ENCODE measurements around the gene EMC1. TPM values are rescaled to one million over a fixed set of nuclear protein-coding genes. Genes with fewer than 3 reads are reported as not detected.

Gene EMC1
- total RNA-seq, 4 donors from 2014 or later: 32.8 to 54.1 (median 43.0) TPM

DNA sequence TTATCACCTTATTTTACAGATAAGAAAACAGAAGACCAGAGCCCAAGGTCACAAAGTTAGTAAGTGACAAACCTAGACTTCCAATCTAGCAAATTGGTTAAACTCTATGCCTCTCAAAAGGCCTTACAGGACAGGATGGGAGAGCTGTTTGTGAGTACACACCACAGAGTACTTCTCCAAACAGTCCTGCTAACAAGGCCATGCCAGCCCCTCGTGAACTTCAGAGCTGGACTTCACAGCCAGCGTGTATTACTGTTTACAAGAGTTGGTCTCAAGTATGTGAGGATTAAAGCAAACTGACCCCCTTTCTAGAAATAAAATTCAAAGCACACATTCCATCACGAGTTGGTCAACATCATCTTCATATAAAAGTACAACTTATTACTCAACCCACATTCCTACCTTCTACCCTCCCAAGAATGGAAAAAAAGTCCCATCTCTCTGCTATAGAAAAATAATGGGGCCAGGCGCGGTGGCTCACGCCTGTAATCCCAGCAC lies 21.4 kb downstream of the EMC1 start:
- TF ChIP-seq POLR2A (IDR thresholded peaks at IDR 0.05): no peak
- TF ChIP-seq, protein P1, sequence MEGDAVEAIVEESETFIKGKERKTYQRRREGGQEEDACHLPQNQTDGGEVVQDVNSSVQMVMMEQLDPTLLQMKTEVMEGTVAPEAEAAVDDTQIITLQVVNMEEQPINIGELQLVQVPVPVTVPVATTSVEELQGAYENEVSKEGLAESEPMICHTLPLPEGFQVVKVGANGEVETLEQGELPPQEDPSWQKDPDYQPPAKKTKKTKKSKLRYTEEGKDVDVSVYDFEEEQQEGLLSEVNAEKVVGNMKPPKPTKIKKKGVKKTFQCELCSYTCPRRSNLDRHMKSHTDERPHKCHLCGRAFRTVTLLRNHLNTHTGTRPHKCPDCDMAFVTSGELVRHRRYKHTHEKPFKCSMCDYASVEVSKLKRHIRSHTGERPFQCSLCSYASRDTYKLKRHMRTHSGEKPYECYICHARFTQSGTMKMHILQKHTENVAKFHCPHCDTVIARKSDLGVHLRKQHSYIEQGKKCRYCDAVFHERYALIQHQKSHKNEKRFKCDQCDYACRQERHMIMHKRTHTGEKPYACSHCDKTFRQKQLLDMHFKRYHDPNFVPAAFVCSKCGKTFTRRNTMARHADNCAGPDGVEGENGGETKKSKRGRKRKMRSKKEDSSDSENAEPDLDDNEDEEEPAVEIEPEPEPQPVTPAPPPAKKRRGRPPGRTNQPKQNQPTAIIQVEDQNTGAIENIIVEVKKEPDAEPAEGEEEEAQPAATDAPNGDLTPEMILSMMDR (IDR thresholded peaks at IDR 0.05): no peak

DNA sequence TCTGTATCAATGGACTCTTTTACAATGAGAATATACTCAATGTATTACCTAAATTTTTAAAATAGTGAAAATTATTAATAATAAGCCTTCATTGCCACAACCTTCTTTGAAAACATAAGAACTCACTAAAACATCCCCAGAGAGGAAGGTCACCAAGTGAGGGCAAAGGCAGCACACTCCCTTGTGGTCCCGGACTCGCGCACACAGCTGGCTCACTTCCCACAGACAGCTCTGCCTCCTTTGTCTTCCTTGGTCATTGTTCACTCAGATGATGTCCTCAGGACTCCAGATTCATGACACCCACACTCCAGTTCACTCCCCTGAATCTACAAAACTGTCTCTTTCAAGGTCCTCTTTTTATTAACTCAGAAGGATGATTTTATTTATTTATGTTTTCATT lies 22.1 kb downstream of the EMC1 start:
- peaks cover 3 to 18% of the 10 kb centered on the region in 2 donors for H3K4me1 ChIP-seq
- peaks cover 42 to 53% of the 10 kb centered on the region in 2 donors for H3K36me3 ChIP-seq
- no peaks in the 10 kb centered on the region for H3K9me3 ChIP-seq
- 75 to 81% methylated on average over 3 of the region's 3 CpGs for WGBS, 2 donors
- no peak for DNase-seq
- intact Hi-C loops (cut with DNase I): no loop called here
- no peak overlapping the region for H3K4me3 ChIP-seq (replicated peaks in 1 of 3)
- no peaks in the 10 kb centered on the region for H3K27me3 ChIP-seq
- H3K27ac ChIP-seq: no peak overlapping the region
- TF ChIP-seq, protein P1 (IDR thresholded peaks at IDR 0.05): no peak
- TF ChIP-seq POLR2A (IDR thresholded peaks at IDR 0.05): no peak

More for the DNA sequence above, 21.4 kb downstream of the EMC1 start:
- H3K36me3 ChIP-seq: peaks cover 42 to 50% of the 10 kb centered on the region in 2 donors
- H3K27ac ChIP-seq: no peak overlapping the region
- no peaks in the 10 kb centered on the region for H3K9me3 ChIP-seq
- 92 to 94% methylated on average over 6 of the region's 6 CpGs for WGBS, 2 donors
- H3K4me3 ChIP-seq (replicated peaks in 1 of 3): no peak overlapping the region
- DNase-seq: no peak
- no peaks in the 10 kb centered on the region for H3K27me3 ChIP-seq
- H3K4me1 ChIP-seq: peaks cover 3 to 18% of the 10 kb centered on the region in 2 donors
- intact Hi-C loops (cut with DNase I): no loop called here

DNA sequence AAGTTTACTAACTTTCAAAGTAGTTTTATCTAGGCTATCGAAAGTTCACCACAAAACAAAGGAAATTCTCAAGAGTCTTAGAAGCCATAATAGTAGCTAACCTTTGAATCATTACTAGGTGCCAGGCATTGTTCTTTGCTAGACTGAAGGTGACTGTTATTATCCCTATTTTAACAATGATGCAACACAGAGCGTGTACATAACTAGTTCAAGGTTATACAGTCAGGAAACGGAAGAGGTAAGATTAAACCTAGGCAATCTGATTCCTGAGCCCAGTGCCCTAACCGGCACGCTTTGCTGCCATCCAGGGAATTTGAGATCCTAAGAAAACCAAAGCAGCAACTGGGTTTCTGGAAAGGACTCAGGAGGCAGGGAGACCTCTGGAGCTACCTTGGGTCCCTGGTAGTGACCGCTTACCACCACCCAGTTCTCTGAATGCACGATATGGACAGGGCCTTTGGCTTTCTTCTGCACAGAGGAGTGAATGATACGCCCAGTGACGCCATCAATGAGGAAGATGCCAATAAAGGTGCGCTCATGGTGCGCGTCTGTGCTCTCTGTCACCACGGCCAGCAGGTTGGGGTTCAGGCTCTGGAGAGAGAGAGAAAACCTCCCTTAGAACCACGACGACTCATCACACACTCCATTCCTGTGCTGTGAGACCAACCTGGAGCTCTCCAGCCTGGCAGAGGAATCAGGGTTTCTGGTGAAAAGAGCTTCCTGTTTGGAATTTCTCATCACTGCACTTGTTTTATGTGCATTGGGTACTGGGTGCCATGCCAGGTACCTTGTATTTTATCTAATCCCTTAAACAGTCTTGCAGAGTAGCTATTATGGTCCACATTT lies 28.1 kb downstream of the EMC1 start:
- no peaks in the 10 kb centered on the region for H3K27me3 ChIP-seq
- WGBS, 2 donors: 86 to 95% methylated on average over 9 to 15 of the region's 15 CpGs
- peaks cover 49 to 72% of the 10 kb centered on the region in 2 donors for H3K36me3 ChIP-seq
- intact Hi-C loops (cut with DNase I): no loop called here
- H3K4me1 ChIP-seq: no peaks in the 10 kb centered on the region
- H3K27ac ChIP-seq: no peak overlapping the region
- TF ChIP-seq, protein P1 (IDR thresholded peaks at IDR 0.05): no peak
- TF ChIP-seq POLR2A (IDR thresholded peaks at IDR 0.05): no peak
- DNase-seq: no peak
- H3K9me3 ChIP-seq: no peaks in the 10 kb centered on the region
- H3K4me3 ChIP-seq (replicated peaks in 1 of 3): no peak overlapping the region

DNA sequence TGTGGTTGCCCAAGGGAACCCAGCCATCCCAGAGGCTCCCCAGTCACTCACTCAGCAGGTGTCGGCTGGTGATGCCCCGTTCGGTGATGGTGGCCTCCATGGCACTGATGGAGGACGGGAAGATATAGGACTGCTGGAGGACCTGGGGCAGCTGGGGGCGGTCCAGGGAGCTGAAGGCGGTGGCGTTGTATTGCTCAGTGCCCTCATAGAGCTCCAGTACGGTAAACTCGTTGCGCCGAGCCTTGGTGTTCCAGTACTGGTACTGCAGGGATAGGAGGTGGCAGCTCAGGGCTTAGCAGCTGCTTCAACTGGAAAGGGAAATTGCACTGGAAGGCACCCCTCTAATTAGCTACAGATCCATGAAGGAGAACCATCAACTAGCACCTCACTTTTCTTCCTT lies 28.8 kb downstream of the EMC1 start:
- TF ChIP-seq POLR2A (IDR thresholded peaks at IDR 0.05): no peak
- TF ChIP-seq, protein P1 (IDR thresholded peaks at IDR 0.05): no peak
- intact Hi-C loops (cut with DNase I): no loop called here

DNA sequence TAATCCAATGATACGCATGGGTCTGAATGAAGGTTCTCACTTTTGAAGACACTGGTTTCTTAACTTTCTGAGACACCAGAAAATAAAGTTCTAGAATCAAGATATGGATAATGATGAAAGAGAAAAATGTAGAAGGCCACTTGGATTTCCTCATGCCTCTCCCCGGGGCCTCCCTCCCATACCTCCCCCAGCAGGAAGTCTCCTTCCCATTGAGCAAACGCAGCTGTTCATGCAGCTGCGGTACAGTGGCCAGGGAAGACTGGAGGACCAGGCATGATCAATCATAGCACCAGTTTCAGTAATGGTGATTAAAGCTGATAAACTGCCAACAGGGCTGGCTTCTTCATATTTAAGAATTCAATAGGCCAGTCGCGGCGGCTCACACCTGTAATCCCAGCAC lies 30.3 kb downstream of the EMC1 start:
- intact Hi-C loops (cut with DNase I): no loop called here
- TF ChIP-seq POLR2A (IDR thresholded peaks at IDR 0.05): no peak
- TF ChIP-seq, protein P1 (IDR thresholded peaks at IDR 0.05): no peak
- no peak overlapping the region for H3K4me3 ChIP-seq (replicated peaks in 1 of 3)
- H3K27ac ChIP-seq: no peak overlapping the region
- H3K36me3 ChIP-seq: peaks cover 38 to 69% of the 10 kb centered on the region in 2 donors
- H3K4me1 ChIP-seq: no peaks in the 10 kb centered on the region
- WGBS, 2 donors: 88 to 94% methylated on average over 7 of the region's 7 CpGs
- H3K9me3 ChIP-seq: no peaks in the 10 kb centered on the region
- H3K27me3 ChIP-seq: no peaks in the 10 kb centered on the region
- no peak for DNase-seq

More for the DNA sequence above, 28.8 kb downstream of the EMC1 start:
- 95 to 98% methylated on average over 11 of the region's 11 CpGs for WGBS, 2 donors
- no peaks in the 10 kb centered on the region for H3K4me1 ChIP-seq
- no peak overlapping the region for H3K4me3 ChIP-seq (replicated peaks in 1 of 3)
- no peaks in the 10 kb centered on the region for H3K9me3 ChIP-seq
- H3K27me3 ChIP-seq: no peaks in the 10 kb centered on the region
- H3K27ac ChIP-seq: no peak overlapping the region
- peaks cover 49 to 76% of the 10 kb centered on the region in 2 donors for H3K36me3 ChIP-seq
- DNase-seq: no peak

All from thyroid gland (tissue), 4 donors.